Stomach (tissue), 4 donors: ENCODE results near the gene TTC4.

ENCODE experiments used
- CTCF ChIP-seq, 7 experiments: fragments of 450-650 bp in 4 of 7; fragments of 200-600 bp in 3 of 7; sonication (generic) in 3 of 7; IDR thresholded peaks; one replicate each; pipeline ENCODE4 v1.5.1; 2016 to 2019; ENCODE audit warnings: antibody characterized with exemption in 7 of 7, control low read depth in 2 of 7, mild to moderate bottlenecking in 1 of 7
- EP300 ChIP-seq: sonication (generic); formaldehyde crosslinking; IDR thresholded peaks from one replicate; pipeline ENCODE4 v1.6.1; 2017; ENCODE audit warnings: antibody characterized with exemption
- POLR2A ChIP-seq, 4 donors: fragments of 450-650 bp; IDR thresholded peaks; one replicate each; pipeline ENCODE4 v1.6.1; 2016; ENCODE audit warnings: antibody characterized with exemption in 4 of 4, control low read depth in 2 of 4, mild to moderate bottlenecking in 1 of 4, moderate library complexity in 1 of 4
- POLR2AphosphoS5 ChIP-seq, 3 donors: sonication (generic); formaldehyde crosslinking; IDR thresholded peaks; one replicate each; pipeline ENCODE4 v1.6.1; 2016; ENCODE audit warnings: antibody characterized with exemption in 3 of 3

GRCh38 chr1:54764133-54764921 lies 48.7 kb downstream of the TTC4 start, which contains the start of gene PARS2:
- TF ChIP-seq POLR2A (IDR thresholded peaks at IDR 0.05) (no peak), CTCF (IDR thresholded peaks at IDR 0.05) (no peak), EP300 (no peak), POLR2AphosphoS5 (IDR thresholded peaks at IDR 0.05) (peak; percentile 80 to 95 (median 84))
